Stimulated activated CD4-positive, alpha-beta T cell treated with anti-CD3 and anti-CD28 coated beads, Interleukin-15, amount 100 ng/mL, for 24 hours (primary cell): ENCODE measurements around the gene TESK1.
"Not testable (repeated sequence)": the region's sequence is repeated elsewhere in the genome, so short reads cannot be mapped to it uniquely, and the experiment has no call there.

Experiments used
- DNase-seq: peaks from one replicate; pipeline ENCODE4 v3.0.0-alpha.2; 2020

Gene TESK1

DNA sequence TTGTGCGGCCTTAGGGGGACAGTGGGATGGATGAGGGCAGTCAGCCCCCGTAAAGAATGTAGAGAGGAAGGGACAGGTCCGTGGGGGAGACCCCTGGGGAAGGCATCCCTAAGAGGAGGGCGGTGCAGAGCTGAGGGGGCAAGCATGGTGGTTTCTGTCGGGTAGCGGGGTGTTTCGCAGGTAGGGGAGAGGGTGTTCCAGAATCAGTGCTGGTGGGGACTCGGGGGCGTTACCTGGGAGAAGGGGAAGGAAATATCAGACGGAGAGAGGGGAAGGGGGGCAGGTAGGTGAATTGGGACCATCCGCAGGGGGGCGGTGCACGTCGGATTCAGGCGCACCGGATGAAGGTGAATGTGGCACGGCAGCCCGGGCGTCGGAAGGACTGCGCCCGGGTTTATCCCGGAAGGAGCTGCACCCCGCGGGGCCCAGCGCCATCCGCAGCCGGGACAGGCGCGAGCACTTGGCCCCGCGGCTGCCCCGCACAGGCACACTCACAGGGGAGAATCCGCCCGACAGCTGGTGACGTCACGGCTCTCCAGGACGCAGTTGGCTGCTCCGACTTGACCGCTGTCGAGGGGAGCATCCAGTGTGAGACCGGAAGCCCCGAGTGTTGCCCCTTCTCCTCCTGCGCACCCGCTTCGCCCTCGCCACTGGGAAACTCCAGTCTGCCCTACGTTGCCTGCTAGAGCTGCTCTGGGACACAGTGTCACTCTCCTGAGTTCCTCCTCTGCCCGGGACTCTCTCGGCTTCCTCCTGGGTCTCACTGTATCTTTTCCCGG is 11.8 kb downstream of the TESK1 start:
- peak; percentile 80 for DNase-seq

DNA sequence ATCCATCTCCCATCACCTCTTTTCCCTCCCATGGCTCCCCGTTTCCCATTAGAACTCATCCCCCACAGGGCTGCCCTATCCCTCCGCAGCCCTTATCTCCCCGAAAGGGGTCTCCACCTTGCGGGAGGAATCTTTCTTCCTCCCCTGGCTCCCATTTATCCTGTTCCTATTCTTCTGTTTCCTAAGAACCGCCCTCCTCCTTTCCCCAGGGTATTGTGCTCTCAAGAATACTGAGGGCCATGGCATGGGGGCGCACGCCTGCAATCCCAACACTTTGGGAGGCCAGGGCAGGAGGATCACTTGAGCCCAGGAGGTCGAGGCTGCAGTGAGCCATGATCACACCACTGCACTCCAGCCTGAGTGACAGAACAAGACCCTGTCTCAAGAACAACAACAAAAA is 12.5 kb downstream of the TESK1 start:
- no peak for DNase-seq

- DNase-seq, result no peak
Observed at GRCh38 chr9:35618325-35618727, 13.3 kb downstream of the TESK1 start, which contains the start of gene CD72. TSS of gene CD72 (minus strand) at chr9:35618413. CDS start at chr9:35618303, 110 bp downstream.

DNA sequence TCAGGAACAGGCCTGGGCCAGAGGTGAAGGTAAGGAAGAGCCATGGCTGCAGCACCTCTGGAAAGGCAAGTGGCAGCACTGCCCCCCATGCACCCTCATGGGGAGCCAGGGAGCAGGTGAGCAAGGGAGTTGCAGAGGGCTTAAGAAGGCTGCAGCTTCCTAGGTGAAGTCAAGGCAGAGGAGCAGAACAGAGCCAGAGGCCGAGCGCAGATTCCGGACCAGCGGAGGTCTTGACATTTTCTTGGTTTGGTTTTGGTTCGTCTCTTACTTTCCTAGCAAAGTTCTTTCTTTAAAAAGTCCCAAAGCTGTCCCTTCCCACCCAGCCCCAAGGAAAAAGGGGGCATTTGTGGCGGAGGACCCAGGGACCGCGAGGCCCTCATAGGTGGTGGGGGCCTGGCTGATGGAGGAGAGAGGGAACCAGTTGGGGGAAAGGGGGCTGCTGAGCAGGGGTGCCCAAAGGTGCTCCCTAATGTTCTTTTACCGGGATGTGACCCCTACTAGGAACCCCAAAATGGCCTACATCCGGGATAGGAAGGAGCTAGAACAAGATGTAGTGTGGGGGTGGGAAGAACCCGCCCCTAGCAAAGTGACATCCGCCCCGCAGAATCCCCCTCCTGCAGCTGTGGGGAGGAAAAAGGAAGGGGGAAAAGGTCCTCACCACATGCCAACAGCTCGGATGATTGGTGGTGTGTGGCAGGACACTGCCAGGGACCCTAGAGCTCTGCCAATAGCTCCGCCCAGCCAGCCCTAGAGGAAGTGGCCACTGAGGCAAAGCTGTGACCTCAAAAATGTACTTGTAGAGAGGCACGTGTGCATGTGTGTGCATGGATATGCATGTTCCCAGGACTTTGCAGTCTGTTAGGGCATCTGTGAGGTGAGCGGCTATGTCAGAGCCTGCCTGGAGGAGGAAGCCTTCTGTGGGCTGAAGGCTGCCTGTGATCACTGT is 14.1 kb downstream of the TESK1 start:
- peak; percentile 56 for DNase-seq

GRCh38 chr9:35619800-35620158 is 14.7 kb downstream of the TESK1 start:
- DNase-seq, result peak; percentile 47

DNA sequence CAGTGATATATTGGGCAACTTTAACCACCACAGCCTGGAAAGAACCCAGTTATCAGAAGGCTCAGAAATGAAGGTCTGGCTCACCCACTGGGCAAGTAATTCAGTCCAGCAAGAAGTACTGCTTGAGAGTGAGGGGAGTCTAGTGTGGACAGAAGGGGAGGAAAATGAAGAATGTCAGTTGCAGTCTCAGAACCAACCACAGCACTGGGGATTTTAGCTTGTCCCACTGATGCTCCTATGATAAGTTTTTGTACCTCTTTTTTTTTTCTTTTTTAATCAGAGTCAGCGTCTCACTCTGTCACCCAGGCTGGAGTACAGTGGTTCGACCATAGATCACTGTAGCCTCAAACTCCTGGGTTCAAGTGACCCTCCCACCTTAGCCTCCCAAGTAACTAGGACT is 22.5 kb downstream of the TESK1 start:
- DNase-seq, result no peak

GRCh38 chr9:35628389-35628991 is 23.4 kb downstream of the TESK1 start:
- no peak for DNase-seq

GRCh38 chr9:35629597-35629996 is 24.5 kb downstream of the TESK1 start:
- no peak for DNase-seq

GRCh38 chr9:35635730-35636129 is 30.7 kb downstream of the TESK1 start:
- no peak for DNase-seq

DNA sequence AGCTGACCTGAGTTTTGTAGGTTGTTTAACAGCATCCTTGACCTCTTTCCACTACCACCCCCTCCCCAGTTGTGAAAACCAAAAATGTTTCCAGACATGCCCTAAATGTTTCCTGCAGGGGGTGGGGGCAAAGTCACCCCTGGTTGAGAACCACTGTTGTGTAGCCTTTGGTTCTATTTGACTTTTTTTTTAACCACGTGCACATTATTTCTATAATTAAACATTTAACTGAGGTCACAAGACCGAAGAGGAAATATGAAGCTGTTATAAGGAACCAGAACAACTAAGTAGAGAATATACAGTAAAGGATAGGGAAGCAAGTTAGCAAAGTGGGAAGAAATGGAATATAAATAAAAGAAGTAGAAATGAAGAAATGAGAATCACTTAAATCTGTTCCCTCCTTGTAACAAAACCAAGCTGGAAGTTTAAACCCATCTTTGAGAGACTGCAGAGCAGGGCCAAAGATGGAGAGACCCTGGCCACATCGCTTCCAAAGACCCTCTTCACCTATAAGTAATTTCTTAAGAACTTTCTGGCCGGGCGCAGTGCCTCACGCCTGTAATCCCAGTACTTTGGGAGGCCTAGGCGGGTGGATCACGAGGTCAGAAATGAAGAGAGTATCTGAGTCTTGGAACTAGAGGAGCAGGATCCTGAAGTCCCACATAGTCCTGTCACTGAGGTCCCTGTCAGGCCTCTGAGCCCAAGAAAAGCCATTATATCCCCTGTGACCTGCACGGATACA is 31.2 kb downstream of the TESK1 start:
- DNase-seq, result no peak

GRCh38 chr9:35636877-35637246 is 31.8 kb downstream of the TESK1 start:
- DNase-seq, result not testable (repeated sequence)

- DNase-seq, result not testable (repeated sequence)
Observed at GRCh38 chr9:35637427-35637955, 32.4 kb downstream of the TESK1 start.

GRCh38 chr9:35638751-35639150 is 33.7 kb downstream of the TESK1 start:
- DNase-seq, result peak; percentile 20

DNA sequence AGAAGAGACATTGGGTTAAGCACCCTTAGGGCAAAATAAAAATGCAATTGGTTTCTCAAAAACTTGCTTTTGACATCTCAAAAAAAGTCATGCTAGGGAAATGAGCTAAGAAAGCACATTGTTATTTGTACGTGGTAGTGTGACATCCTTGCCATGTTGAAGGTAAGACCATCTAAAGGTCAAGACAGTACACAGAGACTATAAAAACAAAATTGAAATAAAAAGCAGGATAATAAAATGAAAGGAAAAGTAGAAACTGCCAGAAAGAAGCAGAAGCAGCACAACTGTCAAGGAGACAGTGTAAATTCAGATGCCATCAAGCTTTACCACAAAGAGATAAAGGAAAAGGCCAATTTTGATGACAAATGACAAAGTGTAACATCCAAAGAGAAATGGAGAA is 34.2 kb downstream of the TESK1 start:
- DNase-seq, result not testable (repeated sequence)

- no peak for DNase-seq
Observed at GRCh38 chr9:35639631-35640030, 34.6 kb downstream of the TESK1 start.

- not testable (repeated sequence) for DNase-seq
Observed at GRCh38 chr9:35640431-35640830, 35.4 kb downstream of the TESK1 start.

DNA sequence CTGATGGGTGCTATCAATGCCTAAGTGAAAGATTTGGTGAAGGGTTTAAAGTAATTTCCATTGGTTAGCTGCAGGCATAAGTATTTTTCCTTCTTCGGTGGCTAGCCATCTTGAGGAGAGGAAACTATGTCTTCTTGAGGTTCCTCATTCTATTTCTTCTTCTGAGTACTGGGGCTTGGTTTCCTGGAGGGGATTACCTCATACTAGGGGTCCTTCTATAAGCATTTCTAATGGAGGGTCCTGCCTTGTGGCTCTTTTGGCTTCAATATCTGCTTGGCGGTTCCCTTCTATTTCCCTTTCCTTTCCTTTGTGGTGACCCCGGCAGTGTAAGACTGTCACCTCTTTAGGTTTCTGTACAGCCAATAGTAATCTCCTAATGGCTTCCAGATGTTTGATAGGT is 36.4 kb downstream of the TESK1 start:
- not testable (repeated sequence) for DNase-seq

DNA sequence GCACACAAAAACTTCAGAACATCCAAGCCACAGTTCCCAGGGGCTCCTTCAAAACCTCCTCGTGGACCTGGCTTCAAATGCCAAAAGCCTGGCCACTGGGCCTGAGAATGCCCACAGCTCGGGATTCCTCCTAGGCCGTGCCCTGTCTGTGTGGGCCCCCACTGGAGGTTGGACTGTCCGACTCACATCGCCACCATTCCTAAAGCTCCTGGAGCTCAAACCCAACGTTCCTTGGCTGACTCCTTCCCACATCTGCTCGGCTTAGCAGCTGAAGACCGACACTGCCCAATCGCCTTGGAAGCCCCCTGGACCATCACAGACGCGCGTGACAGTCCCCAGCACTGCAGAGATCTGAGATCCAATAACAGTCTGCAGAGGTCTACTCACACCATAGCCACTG is 38.0 kb downstream of the TESK1 start:
- DNase-seq, result no peak

- not testable (repeated sequence) for DNase-seq
Observed at GRCh38 chr9:35645736-35646135, 40.7 kb downstream of the TESK1 start.

DNA sequence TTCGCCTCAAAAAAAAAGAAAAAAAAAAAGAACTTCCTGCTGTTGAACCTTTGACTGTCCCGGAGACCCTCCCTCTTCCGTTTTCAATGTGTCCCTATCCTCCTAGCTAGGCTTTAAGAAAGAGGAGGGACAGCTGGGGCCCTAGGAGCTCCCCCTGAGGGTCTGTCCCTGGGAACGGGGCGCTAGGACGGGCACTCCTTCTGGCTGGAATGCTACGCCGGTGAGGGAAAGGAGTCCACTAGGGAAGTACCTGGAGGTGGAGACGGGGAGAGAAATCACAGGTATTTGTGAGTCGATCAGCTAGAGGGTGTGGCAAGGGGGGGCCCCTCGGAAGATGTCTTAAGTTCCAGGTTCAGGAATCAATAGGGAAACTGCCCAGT is 41.1 kb downstream of the TESK1 start:
- DNase-seq, result no peak

GRCh38 chr9:35646533-35647265 is 41.6 kb downstream of the TESK1 start:
- peak; percentile 94 for DNase-seq
